Body of pancreas (tissue), 4 donors: Measurements from ENCODE around the gene ROS1.

Experiments used
- CTCF ChIP-seq, 7 experiments: fragments of 450-650 bp in 4 of 7; fragments of 200-600 bp in 3 of 7; sonication (generic) in 3 of 7; IDR thresholded peaks; one replicate each; pipeline ENCODE4 v1.5.1; 2016 to 2019; ENCODE audit warnings: antibody characterized with exemption in 7 of 7
- POLR2A ChIP-seq, 3 donors: fragments of 450-650 bp; IDR thresholded peaks; one replicate each; pipeline ENCODE4 v1.6.1; 2016; ENCODE audit warnings: antibody characterized with exemption in 3 of 3, mild to moderate bottlenecking in 2 of 3

DNA sequence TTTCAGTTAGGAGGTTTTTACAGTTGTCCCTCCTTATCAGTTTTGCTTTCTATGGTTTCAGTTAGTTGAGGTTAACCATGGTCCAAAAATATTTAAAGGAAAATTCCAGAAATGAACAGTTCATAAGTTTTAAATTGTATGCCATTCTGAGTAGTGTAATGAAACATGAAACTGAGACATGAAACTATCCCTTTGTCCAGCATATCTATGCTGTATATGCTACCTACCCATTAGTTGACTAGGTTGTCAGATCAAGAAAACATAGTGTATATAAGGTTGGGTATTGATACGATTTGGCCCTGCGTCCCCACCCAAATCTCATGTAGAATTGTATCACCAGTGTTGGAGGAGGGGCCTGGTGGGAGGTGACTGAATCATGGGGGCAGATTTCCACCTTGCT, 121.3 kb downstream of the ROS1 start:
- TF ChIP-seq CTCF (IDR thresholded peaks at IDR 0.05) (no peak), POLR2A (IDR thresholded peaks at IDR 0.05) (no peak)
